H1 (cell line): ENCODE data around the gene GPC6. TPM values are rescaled to one million over a fixed set of nuclear protein-coding genes. Genes with fewer than 3 reads are reported as not detected.

Experiments used
- EP300 ChIP-seq, 2 experiments: IDR thresholded peaks; 1 replicate in 1 of 2; 2 replicates in 1 of 2; pipeline ENCODE4 v1.6.1; 2011 to 2012; ENCODE audit warnings: low read depth in 2 of 2, low read length in 2 of 2, mild to moderate bottlenecking in 2 of 2, borderline replicate concordance in 1 of 2, inconsistent platforms in 1 of 2, moderate library complexity in 1 of 2
- SP2 ChIP-seq: IDR thresholded peaks from 2 replicates; pipeline ENCODE4 v1.6.1; 2012; ENCODE audit warnings: mild to moderate bottlenecking, low read length, inconsistent platforms
- polyA plus RNA-seq, 7 experiments: library from polyadenylated mRNA; depleted of rRNA in 3 of 7; stranded (reverse) in 5 of 7; unstranded in 2 of 7; fragments of >200 nt in 5 of 7; fragments of 200-250 nt in 2 of 7; gene quantifications; 1 replicate in 5 of 7; 2 replicates in 1 of 7; 4 replicates in 1 of 7; pipeline versions ENCODE4 v1.2.1 to v1.2.3, GENCODE V29; 2011 to 2013; ENCODE audit warnings: missing spikeins in 2 of 7, mixed read lengths in 2 of 7
- total RNA-seq: library from RNA; stranded (reverse); fragmentation: NEBNext Ultra II Directional; extraction: Animal tissue kit (Norgen Biotek cat#: 25700); gene quantifications from 2 replicates; pipeline ENCODE4 v1.2.1, GENCODE V29; 2021
- TF ChIP-seq, protein P1 (sequence below): IDR thresholded peaks from 2 replicates; pipeline ENCODE4 v1.6.1; 2011; ENCODE audit warnings: low read length, improper control_type of control experiment
- TF ChIP-seq, protein P2 (sequence below): IDR thresholded peaks from 2 replicates; pipeline ENCODE4 v1.6.1; 2011; ENCODE audit warnings: low read depth, mild to moderate bottlenecking, low read length; ENCODE audit not compliant: insufficient read depth

The GPC6 gene
- total and polyA plus RNA-seq, 2 of the 8 experiments (the other 6 are each of a cell fraction or from before 2014, with no cell fraction given) = 5.4 to 12.0 TPM

DNA sequence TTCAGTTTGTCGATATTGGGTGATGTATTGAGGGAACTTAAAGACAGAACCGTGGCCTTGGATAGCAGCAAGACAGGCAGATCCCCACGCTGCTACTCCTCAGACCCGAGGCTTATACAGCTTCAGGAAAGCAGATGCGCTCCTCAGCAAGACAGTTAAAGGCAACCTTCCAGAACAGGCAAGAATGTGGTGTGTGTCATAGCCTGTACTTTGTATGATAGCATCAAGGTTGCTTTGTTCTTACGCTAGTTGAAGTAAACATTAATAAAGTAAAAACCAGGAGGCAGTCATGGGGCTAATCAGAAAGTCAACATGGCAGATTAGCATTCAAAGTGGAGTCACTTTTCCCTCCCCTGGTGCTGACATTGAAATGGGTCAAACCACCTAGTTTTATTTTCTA lies 779.7 kb downstream of the GPC6 start (continued):
- TF ChIP-seq, protein P1, sequence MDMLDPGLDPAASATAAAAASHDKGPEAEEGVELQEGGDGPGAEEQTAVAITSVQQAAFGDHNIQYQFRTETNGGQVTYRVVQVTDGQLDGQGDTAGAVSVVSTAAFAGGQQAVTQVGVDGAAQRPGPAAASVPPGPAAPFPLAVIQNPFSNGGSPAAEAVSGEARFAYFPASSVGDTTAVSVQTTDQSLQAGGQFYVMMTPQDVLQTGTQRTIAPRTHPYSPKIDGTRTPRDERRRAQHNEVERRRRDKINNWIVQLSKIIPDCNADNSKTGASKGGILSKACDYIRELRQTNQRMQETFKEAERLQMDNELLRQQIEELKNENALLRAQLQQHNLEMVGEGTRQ = no peak
- TF ChIP-seq, protein P2, sequence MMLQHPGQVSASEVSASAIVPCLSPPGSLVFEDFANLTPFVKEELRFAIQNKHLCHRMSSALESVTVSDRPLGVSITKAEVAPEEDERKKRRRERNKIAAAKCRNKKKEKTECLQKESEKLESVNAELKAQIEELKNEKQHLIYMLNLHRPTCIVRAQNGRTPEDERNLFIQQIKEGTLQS = no peak
- TF ChIP-seq EP300 (IDR thresholded peaks at IDR 0.05; ENCODE audit: borderline replicate concordance in 1 of 2, low read depth in 2 of 2, low read length in 2 of 2) = no peak
- TF ChIP-seq SP2 = no peak
- TF ChIP-seq, all 59 proteins: peak for 0
